ENCODE measurements around the gene SPEM2. TPM values are rescaled to one million over a fixed set of nuclear protein-coding genes. Genes with fewer than 3 reads are reported as not detected.

Gene SPEM2
- polyA plus RNA-seq, 4 donors, result 0.18 TPM; not detected in 3

DNA sequence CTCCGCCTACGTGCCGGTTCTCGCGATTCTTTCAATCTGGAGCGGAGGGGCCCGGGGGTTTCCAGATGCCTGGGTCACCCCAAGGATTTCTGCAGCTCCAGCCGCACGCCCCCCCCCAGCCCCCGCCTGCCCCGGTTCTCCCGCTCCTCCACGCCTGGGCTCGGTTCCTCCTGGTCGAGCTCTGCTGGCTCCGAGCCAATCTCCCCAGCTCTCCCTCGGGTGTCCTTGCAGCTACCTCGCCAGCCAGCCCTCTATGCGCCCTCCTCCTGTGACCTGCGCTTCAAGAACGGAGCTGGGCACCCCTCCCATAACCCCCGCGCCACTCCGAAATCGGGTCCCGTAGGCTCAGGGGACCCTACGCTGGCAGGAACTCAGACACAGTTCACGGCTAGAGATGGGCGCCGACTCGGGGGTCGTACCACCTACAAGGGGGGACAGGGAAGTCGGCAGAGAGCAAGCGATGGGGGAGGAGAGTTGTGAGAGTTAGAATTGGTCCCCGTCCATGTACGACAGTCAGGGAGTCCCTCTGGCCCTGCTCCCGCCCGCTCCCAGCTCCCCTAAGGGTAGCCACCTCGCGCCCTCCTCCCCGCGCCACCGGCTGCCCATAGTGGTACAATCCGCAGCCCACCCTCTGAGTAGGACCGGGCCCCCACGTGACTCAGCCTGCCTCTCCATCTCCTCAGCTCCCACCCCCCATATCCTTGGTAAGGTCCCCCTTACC, 14.9 kb downstream of the SPEM2 start:
- peak in 1 of 4 donors; percentile 36 for DNase-seq (ENCODE audit: low read depth in 4 of 4, low spot score in 3 of 4)

DNA sequence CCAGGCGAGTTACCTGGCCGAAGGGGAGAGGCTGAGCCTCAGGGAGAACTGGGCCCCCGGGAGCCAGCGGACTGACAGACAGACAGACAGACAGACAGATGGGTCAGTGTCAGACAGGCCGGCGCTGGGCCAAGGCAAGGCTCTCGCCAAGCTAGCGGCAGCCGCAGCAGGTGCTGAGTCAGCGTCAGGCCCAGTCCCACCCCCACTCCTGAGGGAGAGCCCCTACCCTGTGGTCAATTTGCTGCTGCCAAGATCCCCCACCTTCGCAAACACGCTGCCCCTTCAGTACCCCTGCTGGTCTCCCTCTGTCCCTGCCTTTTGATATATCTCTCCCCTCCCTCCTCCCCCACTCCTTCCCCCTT, 15.4 kb downstream of the SPEM2 start:
- DNase-seq (ENCODE audit: low read depth in 4 of 4, low spot score in 3 of 4), result peak in 1 of 4 donors; percentile 14

DNA sequence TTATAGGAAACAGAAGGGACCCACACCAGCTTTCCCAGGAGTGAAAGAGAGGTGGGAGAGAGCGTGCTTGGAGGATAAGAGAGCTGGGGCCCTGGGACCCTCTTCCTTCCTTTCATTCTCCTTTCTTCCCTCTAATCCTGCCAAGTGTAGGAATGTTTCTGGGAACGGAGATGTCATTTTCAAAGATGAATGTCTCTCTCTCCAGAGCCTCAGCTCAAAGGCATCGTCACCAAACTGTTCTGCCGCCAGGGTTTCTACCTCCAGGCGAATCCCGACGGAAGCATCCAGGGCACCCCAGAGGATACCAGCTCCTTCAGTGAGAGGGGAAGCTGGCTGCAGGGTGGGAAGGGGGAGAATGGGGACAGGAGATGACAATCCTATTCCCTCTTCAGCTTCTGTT, 15.8 kb downstream of the SPEM2 start:
- no peak for DNase-seq (ENCODE audit: low read depth in 4 of 4, low spot score in 3 of 4)

DNA sequence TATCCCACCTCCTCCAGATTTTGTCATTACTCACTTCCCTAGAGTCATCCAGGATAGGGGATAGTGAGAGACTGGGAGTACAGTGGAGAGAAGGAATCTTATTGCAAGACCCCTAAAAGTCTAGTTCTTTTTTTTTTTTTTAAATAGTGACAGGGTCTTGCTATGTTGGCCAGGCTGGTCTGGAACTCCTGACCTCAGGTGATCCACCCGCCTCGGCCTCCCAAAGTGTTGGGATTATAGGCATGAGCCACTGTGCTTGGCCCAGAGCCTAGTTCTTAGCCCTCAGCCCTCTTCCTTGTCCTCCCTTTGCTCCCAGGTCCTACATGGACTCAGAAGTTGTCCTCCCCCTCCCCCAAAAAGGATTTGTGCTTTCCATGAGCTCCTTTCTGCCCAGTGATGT, 16.7 kb downstream of the SPEM2 start:
- no peak for DNase-seq (ENCODE audit: low read depth in 4 of 4, low spot score in 3 of 4)

DNA sequence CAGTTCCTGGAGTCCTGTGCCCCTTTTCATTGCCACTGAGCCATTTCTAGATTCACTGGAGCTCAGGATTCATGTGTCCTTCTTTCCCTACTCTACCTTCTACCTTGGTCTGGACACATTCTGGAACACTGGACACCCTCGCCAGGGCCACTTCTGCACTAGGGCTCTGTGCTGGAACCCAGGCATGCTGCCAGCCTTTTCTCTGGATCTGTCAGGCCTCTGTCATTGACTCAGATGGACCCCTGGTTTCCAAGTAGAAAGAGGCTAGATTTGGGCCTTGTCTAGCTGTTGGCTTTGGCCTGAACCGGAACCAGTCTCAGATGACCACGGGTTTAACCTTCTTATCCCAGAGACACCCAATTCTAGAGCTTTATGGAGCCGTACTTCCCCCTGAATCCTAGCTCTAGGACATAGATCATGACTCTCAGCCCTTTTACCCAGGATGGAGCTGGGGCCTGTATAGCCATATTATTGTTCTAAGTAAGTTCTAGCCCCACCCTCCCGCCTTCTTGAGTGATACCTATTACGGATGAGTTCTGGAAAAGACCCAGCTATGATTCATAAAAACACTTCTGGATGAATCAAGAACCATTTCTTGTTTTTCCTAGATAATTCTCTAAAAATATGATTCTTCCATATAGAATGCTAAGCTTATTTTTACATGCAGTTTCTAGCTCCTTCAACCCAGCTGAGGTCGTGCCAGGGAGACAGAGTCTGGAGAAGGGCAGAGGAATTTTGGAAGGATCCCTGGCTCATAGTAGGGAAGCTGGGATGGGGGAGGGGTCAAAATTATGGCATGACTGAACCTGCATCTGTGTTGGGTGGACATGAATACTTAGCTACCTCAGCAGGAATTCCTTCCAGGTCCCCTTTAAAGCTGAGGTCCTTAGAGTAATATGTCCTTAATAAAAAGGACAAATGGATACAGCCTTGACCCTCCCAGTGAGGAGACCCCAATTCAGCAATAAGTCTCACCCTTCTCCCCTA, 18.4 kb downstream of the SPEM2 start:
- DNase-seq (ENCODE audit: low read depth in 4 of 4, low spot score in 3 of 4), result no peak

DNA sequence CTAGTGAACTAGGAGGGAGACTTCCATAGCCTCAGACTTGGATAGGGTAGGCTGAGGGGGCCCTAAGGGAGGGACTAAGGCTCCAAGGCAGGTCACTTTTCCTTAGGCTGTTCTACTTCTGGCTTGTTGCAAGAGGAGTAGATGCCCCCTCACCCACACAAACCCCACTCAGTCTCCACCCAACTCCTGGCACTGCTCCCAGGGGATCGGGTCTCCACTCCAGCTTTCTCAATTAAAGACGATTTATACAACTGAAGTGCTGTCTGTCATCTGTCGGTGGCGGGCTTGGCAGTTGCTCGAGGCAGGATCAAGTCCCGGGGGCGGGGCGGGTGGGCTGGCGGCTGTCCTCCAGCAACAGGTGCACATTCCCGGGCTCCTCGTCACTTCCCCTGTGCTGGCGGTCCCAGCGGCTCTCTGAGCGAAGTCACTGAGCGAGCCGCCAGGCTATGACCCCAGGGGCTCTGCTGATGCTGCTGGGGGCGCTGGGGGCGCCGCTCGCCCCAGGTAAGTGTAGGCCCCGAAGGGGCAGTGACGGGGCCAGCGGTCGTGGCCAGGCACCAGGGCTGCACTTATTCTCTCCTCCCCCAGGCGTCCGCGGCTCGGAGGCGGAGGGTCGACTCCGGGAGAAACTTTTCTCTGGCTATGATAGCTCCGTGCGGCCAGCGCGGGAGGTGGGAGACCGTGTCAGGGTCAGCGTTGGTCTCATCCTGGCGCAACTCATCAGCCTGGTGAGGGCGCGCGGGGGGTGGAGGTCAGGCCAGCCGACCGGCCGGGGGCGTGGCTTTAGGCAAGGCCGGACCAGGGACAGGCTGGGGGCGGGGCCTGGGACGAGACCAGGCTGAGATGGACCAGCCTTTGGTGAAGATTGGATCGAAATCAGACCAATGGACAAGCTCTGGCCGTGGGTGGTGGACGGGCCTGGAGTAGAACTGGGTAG, 19.5 kb downstream of the SPEM2 start, which contains the start of gene CHRNB1:
Gene CHRNB1 (plus strand): TSS at position 380 of the 937 bp plus-strand sequence. CDS start 67 bp downstream, at position 447.
- DNase-seq (ENCODE audit: low read depth in 4 of 4, low spot score in 3 of 4), result no peak

DNA sequence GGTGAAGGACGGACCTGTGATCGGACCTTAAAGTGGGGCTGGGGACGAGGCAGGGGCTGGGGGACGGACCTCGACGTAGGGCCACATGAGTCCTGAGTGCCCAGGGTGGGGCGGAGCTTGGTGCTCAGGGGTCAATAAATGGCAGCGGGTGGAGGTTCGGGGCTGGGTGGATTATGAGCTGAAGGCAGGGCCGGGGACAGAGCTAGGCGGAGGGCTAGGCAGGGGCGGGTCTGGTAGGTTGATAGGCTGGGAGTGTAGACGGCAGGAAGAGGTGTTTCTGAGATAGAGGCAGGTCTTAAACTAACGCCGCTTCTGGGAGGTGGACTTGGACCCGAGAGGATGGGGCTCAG, 20.2 kb downstream of the SPEM2 start:
- no peak for DNase-seq (ENCODE audit: low read depth in 4 of 4, low spot score in 3 of 4)

DNA sequence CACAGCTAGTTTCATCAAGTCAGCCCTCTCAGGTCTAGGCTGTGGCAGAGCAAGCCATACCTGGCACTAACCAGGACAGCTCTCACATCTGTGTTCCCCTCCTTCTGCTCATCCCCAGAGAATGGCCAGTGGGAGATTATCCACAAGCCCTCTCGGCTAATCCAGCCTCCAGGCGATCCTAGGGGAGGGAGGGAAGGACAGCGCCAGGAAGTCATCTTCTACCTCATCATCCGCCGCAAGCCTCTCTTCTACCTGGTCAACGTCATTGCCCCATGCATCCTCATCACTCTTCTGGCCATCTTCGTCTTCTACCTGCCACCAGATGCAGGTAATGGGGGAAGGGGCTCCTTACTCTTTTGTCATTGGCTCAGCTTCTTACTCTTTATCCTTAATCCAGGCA, 23.0 kb downstream of the SPEM2 start:
- no peak for DNase-seq (ENCODE audit: low read depth in 4 of 4, low spot score in 3 of 4)

DNA sequence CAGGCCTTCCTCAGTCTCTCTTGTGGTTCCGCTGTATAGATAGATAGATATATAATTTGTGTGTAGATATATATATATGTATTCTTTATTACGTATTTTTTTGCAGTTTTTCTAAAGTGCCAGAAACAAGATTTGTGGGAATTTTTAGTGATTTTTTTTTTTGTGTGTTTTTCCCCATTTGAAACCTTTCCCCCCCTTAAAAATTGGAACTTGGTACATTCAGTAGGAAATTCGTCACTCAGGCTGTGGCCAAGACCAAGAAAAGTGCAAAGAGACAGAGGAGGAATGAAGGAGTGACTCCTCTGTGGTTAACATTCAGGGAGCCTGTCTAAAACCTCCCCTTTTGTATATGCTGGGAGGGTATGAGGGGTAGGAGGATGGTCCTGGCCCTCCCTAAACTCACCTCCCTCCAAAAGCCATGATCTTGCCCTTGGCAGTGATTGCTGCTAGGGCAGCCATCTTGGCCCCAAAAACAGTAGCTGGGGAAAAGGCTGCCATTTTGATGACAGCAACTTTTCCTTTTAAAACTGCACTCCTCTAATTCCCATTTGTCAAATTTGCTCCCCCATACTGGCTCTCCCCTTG, 34.6 kb downstream of the SPEM2 start:
- DNase-seq (ENCODE audit: low read depth in 4 of 4, low spot score in 3 of 4), result no peak

DNA sequence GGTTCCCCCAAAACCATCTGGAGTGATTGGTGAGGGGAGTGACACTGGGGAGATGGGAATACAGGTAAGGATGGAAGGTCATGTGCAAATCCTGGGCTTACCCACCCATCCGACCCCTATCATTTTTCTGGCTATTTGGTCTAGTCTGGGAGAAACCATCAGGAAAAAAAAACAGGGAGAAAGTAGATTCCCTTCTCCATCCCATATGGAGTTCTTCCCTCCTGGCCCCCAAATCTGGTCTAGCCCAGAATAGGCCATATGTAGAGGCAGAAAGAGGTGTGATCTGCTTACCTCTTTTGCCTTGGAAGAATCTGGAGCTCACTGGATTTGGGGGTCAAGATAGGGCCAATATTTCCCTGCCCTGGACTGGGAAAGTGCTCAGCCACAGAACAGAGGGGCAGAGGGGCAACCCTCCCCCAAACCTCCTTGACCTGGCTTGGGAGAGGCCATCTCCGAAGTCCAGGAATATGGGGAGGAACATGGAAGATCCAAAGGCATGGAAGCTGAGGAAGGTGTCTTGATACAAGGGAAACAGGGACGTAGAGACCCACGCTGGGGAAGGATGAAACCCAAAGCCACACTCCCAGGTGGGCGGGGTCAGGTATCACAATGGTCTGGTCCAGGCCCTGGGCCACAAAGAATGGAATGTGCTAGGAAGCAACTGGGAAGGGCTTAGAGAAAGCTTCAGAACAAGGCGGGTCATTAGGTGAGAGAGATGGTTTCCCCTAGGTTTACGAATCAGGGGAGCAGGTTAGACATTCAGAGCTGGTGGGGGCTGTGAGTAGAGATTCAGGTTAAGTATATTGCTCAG, 35.6 kb downstream of the SPEM2 start:
- DNase-seq (ENCODE audit: low read depth in 4 of 4, low spot score in 3 of 4), result no peak

DNA sequence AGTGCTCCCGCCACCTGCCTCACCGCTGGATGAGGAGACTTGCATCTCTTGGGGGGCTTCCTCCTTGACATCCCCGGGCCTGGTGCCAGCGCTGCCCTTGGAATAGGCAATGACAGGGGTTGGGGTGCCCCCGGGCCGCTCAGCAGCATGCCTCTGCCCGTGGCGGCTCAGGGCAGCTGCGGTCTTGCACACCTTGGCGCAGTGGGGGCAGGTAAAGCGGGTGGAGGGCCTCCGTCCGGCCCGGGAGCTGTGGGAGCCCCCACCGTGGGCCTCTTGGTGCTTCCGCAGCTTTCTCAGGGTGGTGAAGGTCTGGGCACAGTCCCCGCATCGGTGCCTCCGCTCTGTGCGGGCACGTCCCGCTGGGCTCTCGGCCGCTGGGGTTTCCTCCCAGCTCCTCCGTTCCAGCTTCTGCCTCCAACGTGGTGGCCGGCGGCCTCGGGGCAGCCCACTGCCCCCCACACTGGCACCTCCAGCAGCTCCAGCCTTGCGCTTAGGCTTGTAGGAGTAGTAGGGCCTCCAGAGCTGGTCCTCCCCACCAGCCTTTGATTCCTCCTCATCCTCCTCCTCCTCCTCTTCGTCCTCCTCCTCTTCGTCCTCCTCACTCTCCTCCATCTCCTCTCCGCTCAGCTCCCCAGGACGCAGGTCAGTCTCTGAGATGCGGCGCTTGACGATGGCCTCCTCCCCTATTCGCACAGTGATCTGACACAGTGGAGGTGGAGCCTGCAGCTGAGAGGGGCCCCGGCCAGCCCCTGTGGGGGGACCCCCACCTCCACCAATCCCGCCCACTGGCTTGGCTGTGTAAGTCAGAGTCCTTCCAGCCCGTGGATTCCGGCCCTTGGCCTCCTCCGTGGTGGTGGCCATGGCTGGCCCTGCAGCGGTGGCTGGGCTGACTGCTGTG, 37.3 kb downstream of the SPEM2 start:
- DNase-seq (ENCODE audit: low read depth in 4 of 4, low spot score in 3 of 4), result no peak

DNA sequence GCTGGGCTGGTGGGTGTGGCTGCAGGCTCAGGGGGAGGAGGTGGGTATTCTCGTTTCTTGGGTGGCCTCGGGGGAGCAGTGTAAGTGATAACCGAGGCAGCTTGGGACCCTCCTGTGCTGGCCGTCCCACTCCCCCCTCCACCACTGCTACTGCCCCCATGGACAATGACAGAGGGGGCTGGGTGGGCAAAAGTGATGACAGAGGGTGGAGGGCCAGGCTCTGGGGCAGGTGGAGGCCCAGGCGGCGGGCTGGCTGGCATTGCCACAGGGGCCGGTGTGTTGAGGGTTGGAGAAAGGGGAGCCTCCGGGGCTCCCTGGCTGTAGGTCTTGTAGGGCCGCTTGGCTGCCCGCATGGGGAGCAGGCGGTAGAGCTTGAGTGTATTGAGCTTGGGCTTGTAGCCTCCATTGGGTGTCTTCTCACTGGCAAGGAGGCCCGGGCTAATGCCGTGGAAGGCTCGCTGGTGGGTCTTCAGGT, 38.0 kb downstream of the SPEM2 start:
- no peak for DNase-seq (ENCODE audit: low read depth in 4 of 4, low spot score in 3 of 4)

DNA sequence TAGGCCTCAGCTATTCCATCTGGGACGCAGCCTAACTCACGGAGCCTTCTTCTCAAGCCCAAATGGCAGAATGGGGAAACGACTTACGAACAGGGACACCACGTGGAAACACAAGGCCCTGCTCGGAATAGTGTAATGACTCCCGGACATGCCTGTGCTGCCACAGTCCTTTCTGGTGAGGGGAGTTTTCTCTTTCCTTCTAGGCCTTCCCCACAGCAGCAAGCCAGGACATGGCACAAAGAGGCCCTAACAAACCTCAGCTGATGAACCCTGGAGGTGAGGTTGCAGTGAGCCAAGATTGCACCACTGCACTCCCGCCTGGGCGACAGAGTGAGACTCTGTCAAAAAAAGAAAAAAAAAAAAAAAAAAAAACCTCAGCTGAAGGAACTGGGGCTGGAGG, 38.7 kb downstream of the SPEM2 start:
- no peak for DNase-seq (ENCODE audit: low read depth in 4 of 4, low spot score in 3 of 4)

DNA sequence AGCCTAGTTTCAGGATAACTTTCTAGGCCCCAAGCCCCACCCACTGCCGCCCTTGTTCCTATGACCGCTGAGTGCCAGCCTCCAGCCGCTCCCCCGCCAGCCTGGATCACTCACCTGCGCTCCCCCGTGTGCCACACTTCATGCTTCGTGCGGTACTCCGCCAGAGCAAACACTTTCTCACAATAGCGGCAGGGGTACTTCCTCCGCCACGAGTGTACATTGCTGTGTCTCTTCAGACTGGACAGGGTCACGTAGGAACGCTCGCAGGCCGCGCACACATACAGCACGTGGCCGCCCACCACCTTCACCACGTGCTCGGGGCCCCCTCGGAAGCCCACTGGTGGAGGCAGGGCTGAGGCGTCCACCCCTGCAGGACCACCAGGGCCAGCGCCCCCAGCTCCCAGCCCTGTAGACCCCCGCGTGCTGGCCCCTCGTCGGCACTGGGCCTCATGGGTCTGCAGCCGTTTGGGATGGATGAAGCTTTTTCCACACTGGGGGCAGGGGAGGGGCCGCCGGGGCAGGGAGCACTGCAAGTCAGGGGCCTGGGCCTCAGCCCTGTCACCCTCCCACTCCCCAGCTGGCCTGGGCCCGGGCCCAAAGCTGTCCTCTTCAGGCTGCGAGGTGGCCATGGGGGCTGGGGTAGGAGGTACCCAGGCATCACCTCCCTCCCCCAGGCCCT, 40.3 kb downstream of the SPEM2 start:
- DNase-seq (ENCODE audit: low read depth in 4 of 4, low spot score in 3 of 4), result no peak

DNA sequence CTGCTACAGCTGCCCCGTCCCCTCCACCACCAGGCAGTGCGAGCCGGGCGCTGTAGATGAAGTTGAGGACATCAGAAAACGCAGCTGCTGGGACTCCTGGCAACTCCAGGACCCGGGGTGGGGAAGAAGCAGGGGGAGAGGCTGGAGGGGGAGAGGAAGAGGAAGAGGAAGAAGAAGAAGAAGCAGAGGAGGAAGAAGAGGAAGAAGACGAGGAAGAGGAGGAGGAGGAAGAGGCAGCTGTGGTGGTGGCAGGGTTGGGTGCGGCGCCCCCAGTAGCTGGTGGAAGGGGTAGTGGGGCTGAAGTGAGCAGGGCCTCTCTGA, 40.9 kb downstream of the SPEM2 start:
- DNase-seq (ENCODE audit: low read depth in 4 of 4, low spot score in 3 of 4), result no peak

DNA sequence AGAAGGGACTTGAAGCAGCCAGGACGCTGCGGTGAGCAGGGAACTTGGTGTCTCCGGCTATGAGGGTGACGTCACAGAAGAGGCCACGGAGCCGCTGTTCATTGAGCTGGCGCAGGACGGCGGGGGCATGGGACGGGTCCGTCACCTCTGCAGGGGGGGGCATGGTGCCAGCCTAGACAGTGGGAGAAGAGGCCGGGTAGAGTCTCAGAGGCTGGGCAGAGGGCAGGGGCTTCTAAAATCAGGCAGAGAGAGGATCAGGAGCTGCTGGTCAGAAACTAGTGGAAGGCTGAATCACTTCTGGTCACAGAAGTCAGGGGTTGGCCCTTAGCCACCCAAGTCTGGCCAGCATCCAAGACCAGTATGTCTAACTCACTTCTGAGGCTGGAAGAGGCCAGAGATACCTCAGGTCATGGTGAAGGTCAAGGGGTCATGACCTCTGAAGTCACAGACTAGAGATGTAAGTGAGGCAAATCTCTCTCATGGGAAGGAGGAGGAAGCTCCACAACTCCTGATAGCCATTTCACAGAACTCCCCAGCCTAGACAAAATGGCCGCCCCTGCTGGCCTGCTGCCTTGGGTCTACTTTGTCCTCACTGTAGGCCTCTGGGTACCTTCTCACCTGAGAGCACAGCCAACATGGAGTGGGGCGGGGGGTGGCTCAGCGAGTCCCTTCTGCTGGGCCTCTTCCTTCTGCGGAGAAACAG, 41.4 kb downstream of the SPEM2 start:
- DNase-seq (ENCODE audit: low read depth in 4 of 4, low spot score in 3 of 4), result no peak

DNA sequence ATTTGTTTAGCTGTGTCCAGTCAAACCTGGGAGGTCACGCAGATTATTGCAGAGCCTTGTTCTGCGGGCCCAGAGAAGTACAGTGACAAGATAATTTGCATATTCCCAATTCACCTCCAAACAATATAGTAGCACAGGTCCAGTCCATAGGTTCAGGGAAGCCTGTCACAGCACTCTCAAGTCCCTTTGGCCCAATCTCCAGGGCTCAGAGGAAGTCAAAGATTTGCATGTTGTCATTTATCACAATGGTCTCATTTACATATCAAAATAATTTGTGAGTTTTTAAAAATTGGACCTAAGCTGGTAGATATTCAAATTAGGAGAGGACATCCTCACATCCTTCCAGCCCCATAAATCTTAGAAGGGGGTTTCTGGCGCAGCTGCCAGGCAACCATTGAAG, 42.1 kb downstream of the SPEM2 start:
- no peak for DNase-seq (ENCODE audit: low read depth in 4 of 4, low spot score in 3 of 4)

All from left renal pelvis (tissue), 4 donors.